DOHH2 (cell line): ENCODE data around the gene TMEM106C.

Source experiments
- EZH2phosphoT487 ChIP-seq: fragments of 200-600 bp; sonication (generic); IDR thresholded peaks from 2 replicates; pipeline ENCODE4 v1.6.1; 2017; ENCODE audit warnings: borderline replicate concordance, mild to moderate bottlenecking, antibody characterized with exemption, low read length, moderate library complexity, mixed read lengths
- TF ChIP-seq, protein P1 (sequence below): fragments of 200-600 bp; sonication (generic); IDR thresholded peaks from one replicate; pipeline ENCODE4 v1.5.1; 2014; ENCODE audit warnings: antibody characterized with exemption, mild to moderate bottlenecking, low read depth, low read length; ENCODE audit not compliant: poor library complexity, severe bottlenecking

DNA sequence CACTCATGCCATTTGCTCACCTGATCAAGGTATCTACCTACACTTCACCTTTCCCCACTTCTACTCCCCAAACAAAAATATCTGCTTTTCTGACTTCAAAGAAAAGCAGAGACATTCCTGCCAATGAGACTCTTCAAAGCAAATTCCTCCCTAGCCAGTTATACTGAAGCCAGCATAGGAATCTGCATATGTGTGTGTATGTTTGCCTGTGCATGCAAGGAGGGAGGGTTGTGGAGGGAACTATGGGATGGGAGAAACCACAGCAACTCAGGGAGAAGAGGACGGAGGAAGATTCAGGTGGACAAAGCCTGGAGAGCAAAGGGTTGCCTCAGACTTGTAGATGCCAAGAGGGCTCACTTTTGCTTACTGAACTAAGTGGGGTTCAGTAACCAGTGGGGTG, 32.2 kb upstream of the TMEM106C start:
- TF ChIP-seq, protein P1, sequence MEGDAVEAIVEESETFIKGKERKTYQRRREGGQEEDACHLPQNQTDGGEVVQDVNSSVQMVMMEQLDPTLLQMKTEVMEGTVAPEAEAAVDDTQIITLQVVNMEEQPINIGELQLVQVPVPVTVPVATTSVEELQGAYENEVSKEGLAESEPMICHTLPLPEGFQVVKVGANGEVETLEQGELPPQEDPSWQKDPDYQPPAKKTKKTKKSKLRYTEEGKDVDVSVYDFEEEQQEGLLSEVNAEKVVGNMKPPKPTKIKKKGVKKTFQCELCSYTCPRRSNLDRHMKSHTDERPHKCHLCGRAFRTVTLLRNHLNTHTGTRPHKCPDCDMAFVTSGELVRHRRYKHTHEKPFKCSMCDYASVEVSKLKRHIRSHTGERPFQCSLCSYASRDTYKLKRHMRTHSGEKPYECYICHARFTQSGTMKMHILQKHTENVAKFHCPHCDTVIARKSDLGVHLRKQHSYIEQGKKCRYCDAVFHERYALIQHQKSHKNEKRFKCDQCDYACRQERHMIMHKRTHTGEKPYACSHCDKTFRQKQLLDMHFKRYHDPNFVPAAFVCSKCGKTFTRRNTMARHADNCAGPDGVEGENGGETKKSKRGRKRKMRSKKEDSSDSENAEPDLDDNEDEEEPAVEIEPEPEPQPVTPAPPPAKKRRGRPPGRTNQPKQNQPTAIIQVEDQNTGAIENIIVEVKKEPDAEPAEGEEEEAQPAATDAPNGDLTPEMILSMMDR: no peak
- no peak for TF ChIP-seq EZH2phosphoT487
